SW480 (cell line): ENCODE results near the gene ATP1A4.

ENCODE experiments used
- DNase-seq: peaks from one replicate; pipeline ENCODE4 v3.0.0-alpha.2; 2016; ENCODE audit warnings: low spot score

The ATP1A4 gene

GRCh38 chr1:160232911-160233310 lies 81.5 kb downstream of the ATP1A4 start:
- DNase-seq = no peak
